Ammon's horn (tissue), 1 donor: ENCODE measurements around the gene TMEM132C.

Experiments used
- DNase-seq: peaks from one replicate; pipeline ENCODE4 v3.0.0-alpha.2; 2016; ENCODE audit warnings: low spot score

Gene TMEM132C

GRCh38 chr12:128664501-128664900 lies 397.5 kb downstream of the TMEM132C start:
- no peak for DNase-seq

GRCh38 chr12:128667193-128667592 lies 400.2 kb downstream of the TMEM132C start:
- DNase-seq: no peak

GRCh38 chr12:128671528-128672042 lies 404.6 kb downstream of the TMEM132C start:
- DNase-seq: no peak

- no peak for DNase-seq
Measured at GRCh38 chr12:128672428-128672827, 405.5 kb downstream of the TMEM132C start.

- DNase-seq: no peak
Measured at GRCh38 chr12:128672893-128673292, 405.9 kb downstream of the TMEM132C start.

- no peak for DNase-seq
Measured at GRCh38 chr12:128675576-128675975, 408.6 kb downstream of the TMEM132C start.

- DNase-seq: no peak
Measured at GRCh38 chr12:128680555-128680954, 413.6 kb downstream of the TMEM132C start.

- no peak for DNase-seq
Measured at GRCh38 chr12:128682548-128683275, 415.7 kb downstream of the TMEM132C start.

GRCh38 chr12:128684352-128684751 lies 417.4 kb downstream of the TMEM132C start:
- DNase-seq: peak; percentile 71

- DNase-seq: no peak
Measured at GRCh38 chr12:128685903-128686475, 419.0 kb downstream of the TMEM132C start.

- no peak for DNase-seq
Measured at GRCh38 chr12:128687851-128688250, 420.9 kb downstream of the TMEM132C start.

- no peak for DNase-seq
Measured at GRCh38 chr12:128690641-128691040, 423.7 kb downstream of the TMEM132C start.

- no peak for DNase-seq
Measured at GRCh38 chr12:128693115-128693514, 426.1 kb downstream of the TMEM132C start.

GRCh38 chr12:128693771-128694170 lies 426.8 kb downstream of the TMEM132C start:
- DNase-seq: no peak

GRCh38 chr12:128694445-128694844 lies 427.5 kb downstream of the TMEM132C start:
- DNase-seq: no peak

GRCh38 chr12:128695697-128696096 lies 428.7 kb downstream of the TMEM132C start:
- DNase-seq: no peak

- DNase-seq: no peak
Measured at GRCh38 chr12:128698301-128698972, 431.5 kb downstream of the TMEM132C start.

- DNase-seq: no peak
Measured at GRCh38 chr12:128699106-128699505, 432.1 kb downstream of the TMEM132C start.

- DNase-seq: no peak
Measured at GRCh38 chr12:128702371-128702770, 435.4 kb downstream of the TMEM132C start.

- no peak for DNase-seq
Measured at GRCh38 chr12:128705140-128705539, 438.2 kb downstream of the TMEM132C start.

- DNase-seq: no peak
Measured at GRCh38 chr12:128707488-128707887, 440.5 kb downstream of the TMEM132C start.

- no peak for DNase-seq
Measured at GRCh38 chr12:128708789-128709188, 441.8 kb downstream of the TMEM132C start.

GRCh38 chr12:128709660-128710059 lies 442.7 kb downstream of the TMEM132C start:
- no peak for DNase-seq
